HCT116 (cell line): ENCODE measurements around the gene PHF3.

Source experiments
- ATF3 ChIP-seq: IDR thresholded peaks from 2 replicates; pipeline ENCODE4 v1.6.1; 2012
- EGR1 ChIP-seq: IDR thresholded peaks from 2 replicates; pipeline ENCODE4 v1.6.1; 2012; ENCODE audit warnings: low read depth
- EZH2 ChIP-seq: fragments of 200-600 bp; sonication (generic); IDR thresholded peaks from 2 replicates; pipeline ENCODE4 v1.6.1; 2017; ENCODE audit warnings: antibody characterized with exemption, mixed run types
- EZH2phosphoT487 ChIP-seq: fragments of 200-600 bp; IDR thresholded peaks from 2 replicates; pipeline ENCODE4 v1.6.1; 2018; ENCODE audit warnings: antibody characterized with exemption, borderline replicate concordance
- JUND ChIP-seq: IDR thresholded peaks from 2 replicates; pipeline ENCODE4 v1.6.1; 2012
- MAX ChIP-seq: IDR thresholded peaks from 2 replicates; pipeline ENCODE4 v1.6.1; 2012
- POLR2A ChIP-seq: IDR thresholded peaks from 2 replicates; pipeline ENCODE4 v1.7.0; 2011; ENCODE audit warnings: borderline replicate concordance; ENCODE audit not compliant: insufficient read depth, insufficient read length; ENCODE audit errors: extremely low read depth
- POLR2AphosphoS5 ChIP-seq: IDR thresholded peaks from 2 replicates; pipeline ENCODE4 v1.6.1; 2011; ENCODE audit warnings: mild to moderate bottlenecking, low read depth, low read length, moderate library complexity
- YY1 ChIP-seq: IDR thresholded peaks from 2 replicates; pipeline ENCODE4 v1.6.1; 2011; ENCODE audit warnings: low read length, low read depth, moderate library complexity, mild to moderate bottlenecking; ENCODE audit not compliant: insufficient replicate concordance; ENCODE audit errors: extremely low read depth
- ZFX ChIP-seq: fragments of 450-650 bp; IDR thresholded peaks from 2 replicates; pipeline ENCODE4 v1.6.1; 2017
- ZNF274 ChIP-seq: fragments of 200-500 bp; sonication (Bioruptor generic); IDR thresholded peaks from 2 replicates; pipeline ENCODE4 v1.6.1; 2014; ENCODE audit warnings: mild to moderate bottlenecking, low read depth, low read length, inconsistent platforms
- TF ChIP-seq, protein P1 (sequence below), 3 experiments: fragments of 200-600 bp in 1 of 3; sonication (generic) in 1 of 3; IDR thresholded peaks in 2 of 3; conservative IDR thresholded peaks in 1 of 3; 2 replicates each; pipeline ENCODE4 v1.5.1; 2012 to 2017; ENCODE audit warnings: low read depth in 2 of 3, low read length in 2 of 3, antibody characterized with exemption in 1 of 3, borderline replicate concordance in 1 of 3, control low read depth in 1 of 3, mild to moderate bottlenecking in 1 of 3, mixed read lengths in 1 of 3, mixed run types in 1 of 3, moderate library complexity in 1 of 3; ENCODE audit not compliant: insufficient read depth in 1 of 3

GRCh38 chr6:63760199-63760598 lies 124.6 kb downstream of the PHF3 start:
- TF ChIP-seq, protein P1, sequence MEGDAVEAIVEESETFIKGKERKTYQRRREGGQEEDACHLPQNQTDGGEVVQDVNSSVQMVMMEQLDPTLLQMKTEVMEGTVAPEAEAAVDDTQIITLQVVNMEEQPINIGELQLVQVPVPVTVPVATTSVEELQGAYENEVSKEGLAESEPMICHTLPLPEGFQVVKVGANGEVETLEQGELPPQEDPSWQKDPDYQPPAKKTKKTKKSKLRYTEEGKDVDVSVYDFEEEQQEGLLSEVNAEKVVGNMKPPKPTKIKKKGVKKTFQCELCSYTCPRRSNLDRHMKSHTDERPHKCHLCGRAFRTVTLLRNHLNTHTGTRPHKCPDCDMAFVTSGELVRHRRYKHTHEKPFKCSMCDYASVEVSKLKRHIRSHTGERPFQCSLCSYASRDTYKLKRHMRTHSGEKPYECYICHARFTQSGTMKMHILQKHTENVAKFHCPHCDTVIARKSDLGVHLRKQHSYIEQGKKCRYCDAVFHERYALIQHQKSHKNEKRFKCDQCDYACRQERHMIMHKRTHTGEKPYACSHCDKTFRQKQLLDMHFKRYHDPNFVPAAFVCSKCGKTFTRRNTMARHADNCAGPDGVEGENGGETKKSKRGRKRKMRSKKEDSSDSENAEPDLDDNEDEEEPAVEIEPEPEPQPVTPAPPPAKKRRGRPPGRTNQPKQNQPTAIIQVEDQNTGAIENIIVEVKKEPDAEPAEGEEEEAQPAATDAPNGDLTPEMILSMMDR (IDR thresholded peaks at IDR 0.05 in 2 of 3, conservative IDR thresholded peaks at IDR 0.05 in 1 of 3; ENCODE audit: borderline replicate concordance in 1 of 3, insufficient read depth in 1 of 3, low read depth in 2 of 3, low read length in 2 of 3), result no peak
- no peak for TF ChIP-seq POLR2A
- TF ChIP-seq POLR2AphosphoS5, result no peak
- no peak for TF ChIP-seq EGR1
- TF ChIP-seq EZH2, result no peak
- TF ChIP-seq YY1, result no peak
- no peak for TF ChIP-seq ZNF274
- TF ChIP-seq ATF3, result no peak
- TF ChIP-seq MAX, result no peak
- TF ChIP-seq EZH2phosphoT487, result no peak
- TF ChIP-seq JUND, result no peak
- no peak for TF ChIP-seq ZFX
